Endodermal cell (in vitro differentiated cells): ENCODE data around the gene PLXNA2. TPM values are rescaled to one million over a fixed set of nuclear protein-coding genes. Genes with fewer than 3 reads are reported as not detected.

ENCODE experiments used
- DNase-seq: peaks from one replicate; pipeline ENCODE4 v3.0.0-alpha.2; 2017
- H3K27ac ChIP-seq: 2 replicates; pipeline ENCODE4 v1.5.1; 2013; ENCODE audit warnings: mild to moderate bottlenecking, low read depth, low read length, moderate library complexity
- H3K27me3 ChIP-seq: 2 replicates; pipeline ENCODE4 v1.6.1; 2013; ENCODE audit warnings: mild to moderate bottlenecking, low read length, moderate library complexity; ENCODE audit not compliant: insufficient read depth, control insufficient read depth, poor library complexity, severe bottlenecking
- H3K36me3 ChIP-seq: 2 replicates; pipeline ENCODE4 v1.7.0; 2013; ENCODE audit warnings: mild to moderate bottlenecking, low read length, moderate library complexity; ENCODE audit not compliant: control insufficient read depth, insufficient read depth
- H3K4me1 ChIP-seq: one replicate; pipeline ENCODE4 v1.7.0; 2013; ENCODE audit warnings: low read length; ENCODE audit not compliant: control insufficient read depth, insufficient read depth
- H3K4me3 ChIP-seq: 2 replicates; pipeline ENCODE4 v1.5.1; 2013; ENCODE audit warnings: mild to moderate bottlenecking, low read length, moderate library complexity
- H3K9ac ChIP-seq: 2 replicates; pipeline ENCODE4 v1.6.1; 2013; ENCODE audit warnings: mild to moderate bottlenecking, low read length, moderate library complexity; ENCODE audit not compliant: poor library complexity, severe bottlenecking; ENCODE audit errors: extremely low read depth
- H3K9me3 ChIP-seq: 2 replicates; pipeline ENCODE4 v1.6.1; 2013; ENCODE audit warnings: mild to moderate bottlenecking, low read length, moderate library complexity; ENCODE audit not compliant: control insufficient read depth
- H3K27ac Mint-ChIP-seq: 2 replicates; pipeline ENCODE4 v1.8.0; 2020; ENCODE audit warnings: mixed read lengths
- H3K27me3 Mint-ChIP-seq: 2 replicates; pipeline ENCODE4 v1.8.0; 2021; ENCODE audit warnings: mild to moderate bottlenecking, mixed read lengths; ENCODE audit not compliant: insufficient read depth
- H3K36me3 Mint-ChIP-seq: 2 replicates; pipeline ENCODE4 v1.8.0; 2020; ENCODE audit warnings: low read depth, mixed read lengths
- H3K4me1 Mint-ChIP-seq: 2 replicates; pipeline ENCODE4 v1.8.0; 2020; ENCODE audit warnings: mixed read lengths
- H3K4me3 Mint-ChIP-seq: 2 replicates; pipeline ENCODE4 v1.8.0; 2020; ENCODE audit warnings: mild to moderate bottlenecking, moderate library complexity, mixed read lengths
- H3K9me3 Mint-ChIP-seq: 2 replicates; pipeline ENCODE4 v1.8.0; 2020; ENCODE audit warnings: mild to moderate bottlenecking, mixed read lengths
- CTCF ChIP-seq: fragments of 200-600 bp; sonication (generic); conservative IDR thresholded peaks from 2 replicates; pipeline ENCODE4 v1.5.0; 2021; ENCODE audit warnings: antibody characterized with exemption, mild to moderate bottlenecking
- WGBS, 2 experiments: methylation state at CpG; one replicate each; pipeline versions ENCODE4 v1.1.5 to v1.1.7; 2013; ENCODE audit warnings: missing lambda C conversion rate in 2 of 2, mixed read lengths in 1 of 2; ENCODE audit not compliant: insufficient coverage in 1 of 2, insufficient read length in 1 of 2; 5-methylcytosine and 5-hydroxymethylcytosine counted together
- total RNA-seq, 2 donors: library from RNA; stranded (reverse); fragmentation: NEBNext Ultra II Directional in 1 of 2; extraction: Animal tissue kit (Norgen Biotek cat#: 25700) in 1 of 2; gene quantifications; 2 replicates in 1 of 2; 3 replicates in 1 of 2; pipeline ENCODE4 v1.2.1, GENCODE V29; 2021

The PLXNA2 gene
- total RNA-seq, 2 donors from 2014 or later: 61.2 to 86.1 TPM

GRCh38 chr1:208085655-208086515 lies 158.3 kb downstream of the PLXNA2 start:
- H3K4me3 ChIP-seq: no peak overlapping the region
- WGBS, 2 experiments: 93 to 94% methylated on average over 5 to 6 of the region's 6 CpGs
- H3K27me3 ChIP-seq: no peaks in the 10 kb centered on the region
- no peak for TF ChIP-seq CTCF
- peaks cover 33% of the 10 kb centered on the region for H3K4me1 ChIP-seq
- Mint-ChIP-seq H3K9me3 (no peaks in the 10 kb centered on the region), H3K4me3 (no peak overlapping the region), H3K4me1 (peaks cover 46% of the 10 kb centered on the region), H3K27me3 (no peaks in the 10 kb centered on the region), H3K27ac (peak overlapping the region; percentile 76), H3K36me3 (peaks cover 39% of the 10 kb centered on the region)
- H3K36me3 ChIP-seq: peaks cover 90% of the 10 kb centered on the region
- no peak for DNase-seq
- H3K9me3 ChIP-seq: no peaks in the 10 kb centered on the region
- H3K9ac ChIP-seq: no peak overlapping the region
- peak overlapping the region; percentile 72 for H3K27ac ChIP-seq

GRCh38 chr1:208084764-208085163 lies 159.4 kb downstream of the PLXNA2 start:
- Histone ChIP-seq H3K4me3 (no peak overlapping the region), H3K27me3 (no peaks in the 10 kb centered on the region), H3K27ac (peak overlapping the region; percentile 72), H3K36me3 (peaks cover 90% of the 10 kb centered on the region), H3K9me3 (no peaks in the 10 kb centered on the region), H3K9ac (no peak overlapping the region), H3K4me1 (peaks cover 33% of the 10 kb centered on the region)
- Mint-ChIP-seq H3K4me3 (no peak overlapping the region), H3K27ac (peak overlapping the region; percentile 38), H3K36me3 (peaks cover 35% of the 10 kb centered on the region), H3K4me1 (peaks cover 44% of the 10 kb centered on the region), H3K27me3 (no peaks in the 10 kb centered on the region), H3K9me3 (no peaks in the 10 kb centered on the region)
- DNase-seq: no peak
- 82 to 84% methylated on average over 5 to 7 of the region's 7 CpGs for WGBS, 2 experiments
- TF ChIP-seq CTCF: no peak

GRCh38 chr1:208084220-208084619 lies 160.0 kb downstream of the PLXNA2 start:
- Histone ChIP-seq H3K4me3 (no peak overlapping the region), H3K9me3 (no peaks in the 10 kb centered on the region), H3K36me3 (peaks cover 90% of the 10 kb centered on the region), H3K27me3 (no peaks in the 10 kb centered on the region), H3K9ac (no peak overlapping the region), H3K27ac (peak overlapping the region; percentile 72), H3K4me1 (peaks cover 33% of the 10 kb centered on the region)
- H3K27me3 Mint-ChIP-seq: no peaks in the 10 kb centered on the region
- peak overlapping the region; percentile 38 for H3K27ac Mint-ChIP-seq
- peaks cover 44% of the 10 kb centered on the region for H3K4me1 Mint-ChIP-seq
- WGBS, 2 experiments: 91 to 98% methylated on average over 15 to 16 of the region's 16 CpGs
- H3K9me3 Mint-ChIP-seq: no peaks in the 10 kb centered on the region
- no peak for DNase-seq
- H3K36me3 Mint-ChIP-seq: peaks cover 36% of the 10 kb centered on the region
- TF ChIP-seq CTCF: no peak
- H3K4me3 Mint-ChIP-seq: no peak overlapping the region
